ENCODE results near the gene LCTL. TPM values are rescaled to one million over a fixed set of nuclear protein-coding genes. Genes with fewer than 3 reads are reported as not detected.
A peak's percentile ranks its signal among the peaks of the same experiment; 100 is the strongest.
"Not testable (repeated sequence)": the region's sequence is repeated elsewhere in the genome, so short reads cannot be mapped to it uniquely, and the experiment has no call there.

Gene LCTL
- total RNA-seq, 1 donor from 2014 or later, result not detected

GRCh38 chr15:66503780-66504562, 61.8 kb downstream of the LCTL start:
- peaks cover 38% of the 10 kb centered on the region for H3K4me1 ChIP-seq
- H3K36me3 ChIP-seq, result peaks cover 45% of the 10 kb centered on the region
- no peaks in the 10 kb centered on the region for H3K9me3 ChIP-seq (replicated peaks)

GRCh38 chr15:66503041-66503648, 62.7 kb downstream of the LCTL start:
- H3K36me3 ChIP-seq, result peaks cover 53% of the 10 kb centered on the region
- H3K4me3 ChIP-seq, result peak overlapping the region; percentile 81
- H3K27me3 ChIP-seq (ENCODE audit: low read depth); DNase-seq; intact Hi-C loops (cut with micrococcal nuclease); H3K9me3 ChIP-seq (replicated peaks): not testable (repeated sequence)
- peaks cover 47% of the 10 kb centered on the region for H3K4me1 ChIP-seq
- peak overlapping the region; percentile 92 for H3K27ac ChIP-seq (replicated peaks)

More at GRCh38 chr15:66503780-66504562, 61.8 kb downstream of the LCTL start:
- Histone ChIP-seq H3K27me3 (ENCODE audit: low read depth) (no peaks in the 10 kb centered on the region), H3K4me3 (peak overlapping the region; percentile 81), H3K27ac (replicated peaks) (peak overlapping the region; percentile 92)
- TF ChIP-seq CTCF (IDR thresholded peaks at IDR 0.05; ENCODE audit: borderline replicate concordance), result no peak
- DNase-seq, result no peak
- intact Hi-C loops (cut with micrococcal nuclease), result no loop called here

GRCh38 chr15:66502491-66502890, 63.3 kb downstream of the LCTL start:
- DNase-seq, result no peak
- Histone ChIP-seq H3K4me1 (peaks cover 52% of the 10 kb centered on the region), H3K4me3 (no peak overlapping the region), H3K9me3 (replicated peaks) (no peaks in the 10 kb centered on the region), H3K27me3 (ENCODE audit: low read depth) (no peaks in the 10 kb centered on the region), H3K27ac (replicated peaks) (no peak overlapping the region), H3K36me3 (peaks cover 56% of the 10 kb centered on the region)
- intact Hi-C loops (cut with micrococcal nuclease), result no loop called here
- no peak for TF ChIP-seq CTCF (IDR thresholded peaks at IDR 0.05; ENCODE audit: borderline replicate concordance)

- DNase-seq; H3K9me3 ChIP-seq (replicated peaks); H3K4me3 ChIP-seq; H3K27me3 ChIP-seq (ENCODE audit: low read depth); H3K27ac ChIP-seq (replicated peaks); intact Hi-C loops (cut with micrococcal nuclease): not testable (repeated sequence)
- H3K36me3 ChIP-seq, result peaks cover 61% of the 10 kb centered on the region
- peaks cover 64% of the 10 kb centered on the region for H3K4me1 ChIP-seq
These were observed 65.5 kb downstream of the LCTL start for GRCh38 chr15:66500346-66500745.

- intact Hi-C loops (cut with micrococcal nuclease), result loop anchor here (5.0 kb wide), 1 partner anchor 111 kb away; the partner anchor contains the start of gene MAP2K1
- peak; percentile 48 for TF ChIP-seq CTCF (IDR thresholded peaks at IDR 0.05; ENCODE audit: borderline replicate concordance)
- peaks cover 77% of the 10 kb centered on the region for H3K36me3 ChIP-seq
- no peak overlapping the region for H3K4me3 ChIP-seq
- peak overlapping the region; percentile 92 for H3K27ac ChIP-seq (replicated peaks)
- no peaks in the 10 kb centered on the region for H3K27me3 ChIP-seq (ENCODE audit: low read depth)
- no peak for DNase-seq
- peaks cover 60% of the 10 kb centered on the region for H3K4me1 ChIP-seq
- H3K9me3 ChIP-seq (replicated peaks), result no peaks in the 10 kb centered on the region
These were observed 67.1 kb downstream of the LCTL start for GRCh38 chr15:66498501-66499386.

Other genes starting within 250 kb of the LCTL start
- gene TIPIN, start 209.3 kb downstream of the LCTL start, total RNA-seq, result 2.4 TPM
- gene MAP2K1, start 179.1 kb downstream of the LCTL start, total RNA-seq, result 44.9 TPM
- 40.9 TPM for gene SNAPC5, start 68.2 kb downstream of the LCTL start, total RNA-seq
- 1,358 TPM for gene RPL4, start 61.1 kb downstream of the LCTL start, total RNA-seq
- gene ZWILCH, start 60.7 kb downstream of the LCTL start, total RNA-seq, result 2.0 TPM
- 20.3 TPM for gene SMAD6, start 136.2 kb upstream of the LCTL start, total RNA-seq